H1 (cell line): ENCODE measurements around the gene AP3D1. TPM values are rescaled to one million over a fixed set of nuclear protein-coding genes. Genes with fewer than 3 reads are reported as not detected.

Source experiments
- CTCF ChIA-PET: fragments of 300-600 bp; sonication (Branson Sonifier 250); formaldehyde crosslinking; loops from one replicate; lab custom pipeline; 2021; ENCODE audit not compliant: partially characterized antibody; lab: Charles Lee
- POLR2A ChIA-PET: fragments of 300-600 bp; sonication (Branson Sonifier 250); formaldehyde crosslinking; loops from one replicate; lab custom pipeline; 2021; ENCODE audit warnings: inconsistent platforms; ENCODE audit not compliant: partially characterized antibody; lab: Charles Lee
- DNase-seq, 2 experiments: peaks; one replicate each; pipeline versions ENCODE4 v3.0.0 to v3.0.0-alpha.2; 2010 to 2022; ENCODE audit warnings: low spot score in 2 of 2, low read depth in 1 of 2, mixed read lengths in 1 of 2
- FAIRE-seq: peaks from 2 replicates; lab custom pipeline; 2011; peaks lifted over from hg19 to GRCh38; lab: Jason Lieb, UNC
- H2AFZ ChIP-seq: 2 replicates; pipeline ENCODE4 v1.8.1; 2012; ENCODE audit warnings: low read length, inconsistent platforms
- H2AK5ac ChIP-seq: 2 replicates; pipeline ENCODE4 v1.6.1; 2013; ENCODE audit warnings: low read depth, low read length
- H2BK120ac ChIP-seq: replicated peaks from 2 replicates; pipeline ENCODE3; 2013; ENCODE audit warnings: low read depth, low read length, inconsistent platforms
- H2BK12ac ChIP-seq: 2 replicates; pipeline ENCODE4 v1.6.1; 2013; ENCODE audit warnings: low read depth, low read length
- H2BK15ac ChIP-seq: 2 replicates; pipeline ENCODE4 v1.6.1; 2013; ENCODE audit warnings: low read length
- H2BK20ac ChIP-seq: 2 replicates; pipeline ENCODE4 v1.6.1; 2013; ENCODE audit warnings: low read length
- H2BK5ac ChIP-seq: 2 replicates; pipeline ENCODE4 v1.6.1; 2013; ENCODE audit warnings: low read depth, low read length
- H3K14ac ChIP-seq: 2 replicates; pipeline ENCODE4 v1.6.1; 2013; ENCODE audit warnings: inconsistent platforms; ENCODE audit not compliant: insufficient read length
- H3K18ac ChIP-seq: 2 replicates; pipeline ENCODE4 v1.6.1; 2013; ENCODE audit warnings: low read length; ENCODE audit errors: extremely low read depth
- H3K23ac ChIP-seq: 2 replicates; pipeline ENCODE4 v1.6.1; 2013; ENCODE audit warnings: inconsistent platforms; ENCODE audit not compliant: insufficient read length
- H3K23me2 ChIP-seq: 2 replicates; pipeline ENCODE4 v1.6.1; 2013; ENCODE audit warnings: low read depth, low read length
- H3K27ac ChIP-seq: 2 replicates; pipeline ENCODE4 v1.6.1; 2011; ENCODE audit warnings: low read depth, low read length, inconsistent platforms
- H3K27me3 ChIP-seq, 4 experiments: replicated peaks in 1 of 4; 1 replicate in 1 of 4; 2 replicates in 3 of 4; pipeline versions ENCODE4 v1.6.1 to v1.8.1; 2011 to 2013; ENCODE audit warnings: low read length in 3 of 4, mild to moderate bottlenecking in 3 of 4, inconsistent platforms in 2 of 4, mixed read lengths in 2 of 4, moderate library complexity in 1 of 4; ENCODE audit not compliant: control insufficient read depth in 3 of 4, insufficient read depth in 3 of 4; ENCODE audit errors: extremely low read depth in 1 of 4
- H3K36me3 ChIP-seq, 4 experiments: 2 replicates each; pipeline versions ENCODE4 v1.6.1 to v1.8.1; 2011 to 2013; ENCODE audit warnings: mild to moderate bottlenecking in 4 of 4, low read length in 3 of 4, moderate library complexity in 2 of 4, control low read depth in 1 of 4, inconsistent platforms in 1 of 4; ENCODE audit not compliant: insufficient read depth in 4 of 4, control insufficient read depth in 2 of 4
- H3K4ac ChIP-seq: replicated peaks from 2 replicates; pipeline ENCODE3; 2013; ENCODE audit warnings: low read length, low read depth, mixed read lengths, inconsistent platforms; ENCODE audit not compliant: insufficient read length
- H3K4me1 ChIP-seq, 4 experiments: replicated peaks in 1 of 4; 1 replicate in 1 of 4; 2 replicates in 3 of 4; pipeline versions ENCODE4 v1.6.1 to v1.8.1; 2011 to 2013; ENCODE audit warnings: low read length in 3 of 4, inconsistent platforms in 2 of 4, mixed read lengths in 1 of 4; ENCODE audit not compliant: insufficient read depth in 4 of 4, control insufficient read depth in 3 of 4
- H3K4me2 ChIP-seq, 2 experiments: 2 replicates each; pipeline versions ENCODE4 v1.6.1 to v1.8.1; 2011 to 2013; ENCODE audit warnings: low read depth in 2 of 2, low read length in 2 of 2, control low read depth in 1 of 2, inconsistent platforms in 1 of 2, mild to moderate bottlenecking in 1 of 2; ENCODE audit not compliant: insufficient read depth in 1 of 2
- H3K4me3 ChIP-seq, 4 experiments: fragments of 200-600, 300-600 bp in 1 of 4; sonication (generic), shearing (Covaris generic), sonication (Bioruptor Twin) in 1 of 4; 2 replicates each; pipeline versions ENCODE4 v1.5.1 to v1.8.1; 2011 to 2016; ENCODE audit warnings: low read length in 4 of 4, low read depth in 3 of 4, control low read depth in 2 of 4, inconsistent platforms in 2 of 4, mild to moderate bottlenecking in 2 of 4, mixed read lengths in 1 of 4, moderate library complexity in 1 of 4; ENCODE audit not compliant: insufficient read depth in 2 of 4; ENCODE audit errors: extremely low read depth in 1 of 4
- H3K56ac ChIP-seq: replicated peaks from 2 replicates; pipeline ENCODE3; 2013; ENCODE audit warnings: low read depth, mild to moderate bottlenecking, mixed read lengths, low read length, inconsistent platforms; ENCODE audit not compliant: insufficient read length
- H3K79me1 ChIP-seq: 2 replicates; pipeline ENCODE4 v1.6.1; 2013; ENCODE audit warnings: low read depth, low read length, control low read depth
- H3K79me2 ChIP-seq, 2 experiments: 2 replicates each; pipeline versions ENCODE4 v1.6.1 to v1.8.1; 2012 to 2013; ENCODE audit warnings: low read length in 2 of 2, mild to moderate bottlenecking in 2 of 2, inconsistent platforms in 1 of 2; ENCODE audit not compliant: insufficient read depth in 2 of 2, control insufficient read depth in 1 of 2
- H3K9ac ChIP-seq, 4 experiments: replicated peaks in 1 of 4; 1 replicate in 1 of 4; 2 replicates in 3 of 4; pipeline versions ENCODE4 v1.6.1 to v1.8.1; 2011 to 2013; ENCODE audit warnings: low read depth in 3 of 4, low read length in 3 of 4, control low read depth in 2 of 4, mild to moderate bottlenecking in 2 of 4, moderate library complexity in 2 of 4, inconsistent platforms in 1 of 4; ENCODE audit errors: extremely low read depth in 1 of 4
- H3K9me3 ChIP-seq, 2 experiments: 2 replicates each; pipeline versions ENCODE4 v1.6.1 to v1.8.1; 2012 to 2013; ENCODE audit warnings: mild to moderate bottlenecking in 2 of 2, moderate library complexity in 2 of 2, control low read depth in 1 of 2, inconsistent platforms in 1 of 2, low read depth in 1 of 2, low read length in 1 of 2, mixed read lengths in 1 of 2; ENCODE audit not compliant: insufficient read depth in 2 of 2
- H4K20me1 ChIP-seq, 2 experiments: replicated peaks in 1 of 2; 2 replicates each; pipeline versions ENCODE3 to v1.8.1; 2011 to 2013; ENCODE audit warnings: inconsistent platforms in 2 of 2, low read length in 2 of 2, mild to moderate bottlenecking in 1 of 2; ENCODE audit not compliant: insufficient read depth in 2 of 2, control insufficient read depth in 1 of 2
- H4K5ac ChIP-seq: 2 replicates; pipeline ENCODE4 v1.6.1; 2013; ENCODE audit warnings: low read length, low read depth, mixed read lengths, inconsistent platforms; ENCODE audit not compliant: insufficient read length
- H4K8ac ChIP-seq: 2 replicates; pipeline ENCODE4 v1.8.0; 2013; ENCODE audit warnings: mild to moderate bottlenecking, moderate library complexity, low read length, inconsistent platforms; ENCODE audit not compliant: insufficient read depth; ENCODE audit errors: extremely low read depth
- H4K91ac ChIP-seq: replicated peaks from 2 replicates; pipeline ENCODE3; 2013; ENCODE audit warnings: low read length, mixed read lengths, inconsistent platforms; ENCODE audit not compliant: insufficient read length
- ASH2L ChIP-seq: fragments of 200-600, 300-600 bp; sonication (generic); IDR thresholded peaks from one replicate; pipeline ENCODE4 v1.7.1; 2017; ENCODE audit warnings: low read length
- EP300 ChIP-seq, 2 experiments: IDR thresholded peaks; 1 replicate in 1 of 2; 2 replicates in 1 of 2; pipeline ENCODE4 v1.6.1; 2011 to 2012; ENCODE audit warnings: low read depth in 2 of 2, low read length in 2 of 2, mild to moderate bottlenecking in 2 of 2, borderline replicate concordance in 1 of 2, inconsistent platforms in 1 of 2, moderate library complexity in 1 of 2
- WGBS, 2 experiments: shearing (Covaris generic) in 1 of 2; methylation state at CpG; one replicate each; pipeline versions ENCODE4 v1.1.6 to v1.1.7; 2013 to 2015; ENCODE audit warnings: low lambda C conversion rate in 2 of 2, mixed read lengths in 2 of 2, inconsistent platforms in 1 of 2, low coverage in 1 of 2, missing lambda C conversion rate in 1 of 2; ENCODE audit not compliant: insufficient replicate concordance in 2 of 2, insufficient coverage in 1 of 2, insufficient read length in 1 of 2; ENCODE audit errors: extremely low coverage in 1 of 2, missing lambda C conversion rate in 1 of 2; 5-methylcytosine and 5-hydroxymethylcytosine counted together
- polyA plus RNA-seq, 7 experiments: library from polyadenylated mRNA; depleted of rRNA in 3 of 7; stranded (reverse) in 5 of 7; unstranded in 2 of 7; fragments of >200 nt in 5 of 7; fragments of 200-250 nt in 2 of 7; gene quantifications; 1 replicate in 5 of 7; 2 replicates in 1 of 7; 4 replicates in 1 of 7; pipeline versions ENCODE4 v1.2.1 to v1.2.3, GENCODE V29; 2011 to 2013; ENCODE audit warnings: missing spikeins in 2 of 7, mixed read lengths in 2 of 7
- total RNA-seq: library from RNA; stranded (reverse); fragmentation: NEBNext Ultra II Directional; extraction: Animal tissue kit (Norgen Biotek cat#: 25700); gene quantifications from 2 replicates; pipeline ENCODE4 v1.2.1, GENCODE V29; 2021
- TF ChIP-seq, protein P1 (sequence below): IDR thresholded peaks from 2 replicates; pipeline ENCODE4 v1.6.1; 2011; ENCODE audit warnings: low read length, improper control_type of control experiment

AP3D1 gene
- total and polyA plus RNA-seq, 2 of the 8 experiments (the other 6 are each of a cell fraction or from before 2014, with no cell fraction given) = 161 to 174 TPM

GRCh38 chr19:2132191-2132590, 19.2 kb downstream of the AP3D1 start:
- H4K5ac ChIP-seq = no peak overlapping the region
- H2BK120ac ChIP-seq = no peak overlapping the region
- DNase-seq (no peak), FAIRE-seq (no peak)
- H2BK15ac ChIP-seq = no peak overlapping the region
- H3K4me3 ChIP-seq = no peak overlapping the region
- peaks cover 0 to 24% of the 10 kb centered on the region in 2 experiments; a peak in 2 of 4 replicates for H3K79me2 ChIP-seq
- H3K27ac ChIP-seq = no peak overlapping the region
- no peak overlapping the region for H3K4me2 ChIP-seq
- no peak overlapping the region for H2BK12ac ChIP-seq
- no peaks in the 10 kb centered on the region for H3K23me2 ChIP-seq
- no peak overlapping the region for H3K9ac ChIP-seq
- ChIA-PET POLR2A (interaction anchor here (1.0 to 1.3 kb wide), 3 partner anchors 12 to 138 kb away, joined by 3 to 4 read pairs (median 3); no protein-coding TSS in a partner anchor), CTCF (interaction anchor here (0.9 to 2.3 kb wide), 3 partner anchors 12 to 121 kb away, joined by 3 to 8 read pairs (median 6); no protein-coding TSS in a partner anchor)
- no peak overlapping the region for H2AFZ ChIP-seq
- no peak overlapping the region for H3K18ac ChIP-seq
- no peak overlapping the region for H3K23ac ChIP-seq
- H2BK20ac ChIP-seq = no peak overlapping the region
- H3K56ac ChIP-seq = no peak overlapping the region
- no peak overlapping the region for H3K14ac ChIP-seq
- H3K4ac ChIP-seq = no peak overlapping the region
- H3K27me3 ChIP-seq = no peaks in the 10 kb centered on the region
- H4K8ac ChIP-seq = no peak overlapping the region; the same call in 1 of the 2 replicates
- no peaks in the 10 kb centered on the region for H3K4me1 ChIP-seq
- no peaks in the 10 kb centered on the region for H3K9me3 ChIP-seq
- peaks cover 13% of the 10 kb centered on the region for H3K79me1 ChIP-seq
- TF ChIP-seq ASH2L (no peak), EP300 (IDR thresholded peaks at IDR 0.05; ENCODE audit: borderline replicate concordance in 1 of 2, low read depth in 2 of 2, low read length in 2 of 2) (no peak)
- TF ChIP-seq, protein P1, sequence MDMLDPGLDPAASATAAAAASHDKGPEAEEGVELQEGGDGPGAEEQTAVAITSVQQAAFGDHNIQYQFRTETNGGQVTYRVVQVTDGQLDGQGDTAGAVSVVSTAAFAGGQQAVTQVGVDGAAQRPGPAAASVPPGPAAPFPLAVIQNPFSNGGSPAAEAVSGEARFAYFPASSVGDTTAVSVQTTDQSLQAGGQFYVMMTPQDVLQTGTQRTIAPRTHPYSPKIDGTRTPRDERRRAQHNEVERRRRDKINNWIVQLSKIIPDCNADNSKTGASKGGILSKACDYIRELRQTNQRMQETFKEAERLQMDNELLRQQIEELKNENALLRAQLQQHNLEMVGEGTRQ = no peak
- H3K36me3 ChIP-seq = peaks cover 7 to 60% (median 30%) of the 10 kb centered on the region in 4 experiments; a peak in 6 of 8 replicates
- no peak overlapping the region for H2BK5ac ChIP-seq
- H4K91ac ChIP-seq = no peak overlapping the region
- H4K20me1 ChIP-seq = peaks cover 17 to 32% of the 10 kb centered on the region in 2 experiments
- WGBS, 2 experiments = 96% methylated on average over 14 of the region's 14 CpGs; no CpG with 5 or more reads in 1 of the 2 experiments
- no peak overlapping the region for H2AK5ac ChIP-seq
